Fibroblast of the conjunctiva (primary cell): Measurements from ENCODE around the gene UBE2J2.

Experiments used
- DNase-seq: peaks from one replicate; pipeline ENCODE4 v3.0.0-alpha.2; 2010; ENCODE audit warnings: low read depth

UBE2J2 gene

DNA sequence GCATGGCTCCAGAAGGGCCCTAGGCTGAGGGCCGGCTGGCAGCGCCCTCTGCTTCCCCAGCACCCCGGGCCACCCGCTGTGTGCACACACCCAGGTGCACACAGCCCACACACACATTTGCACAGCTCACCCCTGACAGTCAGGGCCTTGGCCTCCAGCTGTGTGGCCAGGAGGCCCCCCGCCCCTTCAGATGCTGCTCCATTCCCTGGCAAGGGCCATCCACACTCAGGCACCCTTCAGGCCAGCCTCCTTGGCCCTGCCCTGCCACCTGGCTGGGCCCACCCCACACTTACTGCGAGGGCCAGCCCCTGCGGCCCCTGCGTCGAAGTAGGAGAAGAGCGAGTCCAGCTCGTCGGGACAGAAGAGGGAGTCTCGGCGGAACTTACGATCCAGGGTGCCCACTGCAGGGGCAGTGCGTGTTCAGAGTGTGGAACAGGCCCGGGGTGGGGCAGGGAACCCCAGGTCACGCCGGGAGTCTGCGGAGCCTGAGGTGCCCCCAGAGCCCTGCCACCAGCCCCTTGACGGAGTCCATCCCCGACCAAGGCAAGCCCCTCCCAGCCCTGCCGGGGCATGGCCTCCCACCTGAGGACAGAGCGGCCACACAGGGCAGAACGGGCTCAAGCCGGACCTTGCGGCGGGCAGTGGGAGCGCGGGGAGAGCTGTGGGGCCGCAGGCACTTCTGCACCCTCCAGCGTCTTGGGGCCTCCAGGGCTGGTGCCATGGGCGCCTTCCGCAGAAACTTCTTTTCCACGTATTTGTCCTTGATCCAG is 21.7 kb upstream of the UBE2J2 start:
- no peak for DNase-seq

DNA sequence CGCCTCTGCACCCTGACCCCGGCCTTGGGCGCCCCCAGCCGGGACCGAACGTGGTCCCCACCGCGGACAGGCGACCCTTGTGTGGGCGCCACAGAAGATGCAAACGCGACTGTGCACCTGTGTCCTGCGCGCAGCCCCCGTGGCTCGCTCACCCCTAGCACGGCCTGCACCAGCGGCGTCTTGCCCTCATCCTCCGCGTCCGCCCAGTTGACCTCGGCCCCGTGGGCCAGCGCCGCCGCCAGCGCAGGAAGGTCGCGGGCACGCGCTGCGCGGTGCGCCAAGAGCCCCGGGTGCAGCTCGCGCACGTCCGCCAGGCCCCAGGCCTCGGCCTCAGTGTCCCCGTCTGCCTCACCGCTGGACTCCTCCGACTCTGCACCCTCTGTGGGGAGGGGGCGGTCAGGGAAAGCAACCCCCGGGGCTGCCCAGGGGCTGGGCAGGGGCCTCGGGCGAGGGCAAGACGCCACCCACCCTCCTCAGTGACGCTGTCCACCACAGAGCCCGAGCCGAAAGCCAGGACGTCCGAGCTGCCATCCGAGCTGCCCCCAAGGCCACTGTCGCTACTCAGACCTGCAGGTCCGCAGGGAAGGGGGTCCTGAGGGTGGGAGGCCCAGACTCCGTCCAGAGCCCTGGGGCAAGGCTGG is 20.7 kb upstream of the UBE2J2 start:
- DNase-seq = no peak

DNA sequence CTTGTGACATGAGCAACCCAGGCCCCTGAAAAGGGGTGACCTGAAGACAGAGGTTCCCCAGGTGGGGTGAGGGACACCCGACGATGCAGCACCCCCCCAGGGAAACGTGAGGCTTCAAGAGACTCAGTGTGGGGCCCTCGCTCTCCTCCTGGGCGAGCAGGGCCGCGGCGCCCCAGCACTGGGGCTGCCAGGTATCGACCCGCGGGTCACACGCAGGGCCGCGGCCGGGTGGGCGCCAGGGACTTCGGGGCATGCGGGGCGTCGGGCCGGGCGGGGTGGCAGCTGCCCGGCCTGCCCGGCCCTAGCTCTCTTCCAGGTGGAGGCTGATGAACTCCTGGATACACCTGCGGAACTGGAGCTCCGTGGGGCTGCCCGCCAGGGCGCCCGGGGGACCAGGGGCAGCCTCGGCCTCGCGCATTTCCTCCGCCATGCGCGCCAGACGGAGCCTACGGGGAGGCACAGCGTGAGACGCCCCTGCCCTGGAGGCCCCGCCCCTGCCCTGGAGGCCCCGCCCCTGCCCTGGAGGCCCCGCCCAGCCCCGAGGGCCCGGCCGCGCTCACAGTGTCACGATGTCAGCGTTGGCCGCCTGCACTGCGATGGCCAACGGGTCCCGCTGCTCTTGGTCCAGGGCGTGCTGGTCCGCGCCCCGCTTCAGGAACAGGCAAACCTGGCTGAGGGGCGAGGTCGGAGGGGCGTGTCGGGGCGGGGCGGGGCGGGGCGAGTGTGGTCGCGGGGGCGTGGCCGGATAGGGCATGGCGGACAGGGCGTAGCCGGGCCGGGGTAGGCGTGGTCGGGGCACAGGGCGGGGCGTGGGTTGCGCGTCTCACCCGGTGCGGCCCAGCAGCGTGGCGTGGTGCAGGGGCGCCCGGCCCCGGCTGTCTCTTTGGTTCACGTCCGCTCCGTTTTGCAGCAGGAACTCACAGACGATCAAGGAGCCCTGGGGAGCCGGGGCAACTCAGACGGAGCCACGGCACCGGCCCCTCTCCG is 19.9 kb upstream of the UBE2J2 start:
- no peak for DNase-seq

DNA sequence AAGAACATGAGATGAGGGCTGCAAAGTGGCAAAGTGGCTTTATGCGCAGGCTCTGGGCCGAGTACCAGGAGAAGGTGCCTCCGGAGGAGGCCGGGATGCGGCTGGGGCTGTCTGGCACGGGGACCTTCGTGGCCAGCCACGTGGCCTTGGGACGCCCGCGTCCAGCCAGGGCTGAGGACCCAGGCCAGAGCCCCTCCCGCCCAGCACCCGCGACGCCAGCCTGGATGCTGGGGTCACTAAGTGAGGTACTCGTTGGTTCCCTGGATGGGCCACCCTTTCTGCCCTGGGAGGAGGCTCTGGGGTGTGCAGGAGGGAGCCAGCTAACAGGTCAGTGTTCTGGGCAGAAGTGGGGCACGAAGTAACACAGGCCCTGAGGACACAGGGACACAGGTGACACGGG is 19.2 kb upstream of the UBE2J2 start:
- no peak for DNase-seq

DNA sequence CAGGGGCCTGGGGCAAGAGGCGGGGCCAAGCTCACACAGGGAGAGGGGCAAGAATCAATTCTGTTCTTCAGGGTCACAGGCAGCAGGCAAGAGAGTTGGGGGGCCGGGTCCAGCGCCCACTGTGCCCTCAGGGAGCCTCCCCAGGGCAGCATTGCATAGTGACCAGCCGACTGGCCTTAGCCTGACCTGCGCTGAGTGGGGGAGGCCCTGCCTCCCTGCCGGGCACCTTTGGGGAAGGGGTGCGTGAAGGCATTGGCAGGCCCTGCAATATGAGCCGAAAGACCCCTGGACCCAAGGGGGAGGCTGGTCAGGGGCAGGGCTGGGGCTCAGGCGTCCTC is 18.8 kb upstream of the UBE2J2 start:
- no peak for DNase-seq

- peak; percentile 33 for DNase-seq
Measured at GRCh38 chr1:1291548-1292441, 18.1 kb upstream of the UBE2J2 start.

DNA sequence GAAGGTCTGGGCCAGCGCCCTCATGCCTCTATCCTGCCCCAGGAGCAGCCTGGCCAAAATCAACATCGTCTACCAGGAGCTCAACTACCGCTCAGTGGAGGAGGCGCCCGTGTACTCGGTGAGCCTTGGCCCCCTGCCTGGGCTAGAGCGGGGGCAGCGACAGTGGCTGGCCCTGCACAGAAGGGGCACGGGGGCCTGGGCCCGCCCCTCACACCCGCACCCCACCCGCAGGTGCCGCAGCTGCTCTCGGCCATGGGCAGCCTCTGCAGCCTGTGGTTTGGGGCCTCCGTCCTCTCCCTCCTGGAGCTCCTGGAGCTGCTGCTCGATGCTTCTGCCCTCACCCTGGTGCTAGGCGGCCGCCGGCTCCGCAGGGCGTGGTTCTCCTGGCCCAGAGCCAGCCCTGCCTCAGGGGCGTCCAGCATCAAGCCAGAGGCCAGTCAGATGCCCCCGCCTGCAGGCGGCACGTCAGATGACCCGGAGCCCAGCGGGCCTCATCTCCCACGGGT is 17.4 kb upstream of the UBE2J2 start:
- DNase-seq = no peak

GRCh38 chr1:1290238-1290731 is 16.6 kb upstream of the UBE2J2 start:
- DNase-seq = no peak

- no peak for DNase-seq
Measured at GRCh38 chr1:1287288-1288110, 13.8 kb upstream of the UBE2J2 start.

DNA sequence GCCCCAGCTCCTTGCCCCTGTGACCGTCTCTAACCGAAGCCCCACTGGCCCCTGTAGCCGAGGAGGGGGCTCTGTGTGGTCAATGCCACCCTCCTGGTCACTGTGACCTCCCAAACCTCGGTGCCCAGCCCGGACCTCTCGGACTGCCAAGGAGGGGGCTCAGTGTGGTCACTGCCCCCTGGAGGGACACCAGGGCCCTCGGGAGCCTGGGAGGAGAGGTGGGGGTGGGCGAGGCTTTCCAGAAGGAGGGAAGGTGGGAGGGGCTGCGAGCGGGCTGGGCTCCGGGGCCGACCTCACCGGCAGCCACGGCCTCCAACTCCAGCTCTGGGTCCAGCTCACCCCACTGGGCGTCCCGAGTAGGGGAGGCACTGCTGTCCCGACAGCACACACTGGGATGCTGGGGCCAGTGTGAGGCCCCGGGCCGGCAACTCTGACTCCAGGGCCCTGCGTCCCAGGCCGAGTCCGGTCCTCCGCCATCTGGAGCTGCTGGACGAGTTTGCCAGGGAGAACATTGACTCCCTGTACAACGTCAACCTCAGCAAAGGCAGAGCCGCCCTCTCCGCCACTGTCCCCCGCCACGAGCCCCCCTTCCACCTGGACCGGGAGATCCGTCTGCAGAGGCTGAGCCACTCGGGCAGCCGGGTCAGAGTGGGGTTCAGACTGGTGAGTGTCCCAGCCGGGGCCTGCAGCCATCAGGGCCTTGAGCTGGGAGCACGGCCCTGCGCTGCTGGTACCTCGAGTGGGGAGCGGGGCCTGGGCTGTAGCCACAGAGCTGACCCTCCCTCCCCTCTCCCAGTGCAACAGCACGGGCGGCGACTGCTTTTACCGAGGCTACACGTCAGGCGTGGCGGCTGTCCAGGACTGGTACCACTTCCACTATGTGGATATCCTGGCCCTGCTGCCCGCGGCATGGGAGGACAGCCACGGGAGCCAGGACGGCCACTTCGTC is 12.9 kb upstream of the UBE2J2 start:
- no peak for DNase-seq

GRCh38 chr1:1285611-1286311 is 12.1 kb upstream of the UBE2J2 start:
- no peak for DNase-seq

- DNase-seq = no peak
Measured at GRCh38 chr1:1285102-1285571, 11.5 kb upstream of the UBE2J2 start.

DNA sequence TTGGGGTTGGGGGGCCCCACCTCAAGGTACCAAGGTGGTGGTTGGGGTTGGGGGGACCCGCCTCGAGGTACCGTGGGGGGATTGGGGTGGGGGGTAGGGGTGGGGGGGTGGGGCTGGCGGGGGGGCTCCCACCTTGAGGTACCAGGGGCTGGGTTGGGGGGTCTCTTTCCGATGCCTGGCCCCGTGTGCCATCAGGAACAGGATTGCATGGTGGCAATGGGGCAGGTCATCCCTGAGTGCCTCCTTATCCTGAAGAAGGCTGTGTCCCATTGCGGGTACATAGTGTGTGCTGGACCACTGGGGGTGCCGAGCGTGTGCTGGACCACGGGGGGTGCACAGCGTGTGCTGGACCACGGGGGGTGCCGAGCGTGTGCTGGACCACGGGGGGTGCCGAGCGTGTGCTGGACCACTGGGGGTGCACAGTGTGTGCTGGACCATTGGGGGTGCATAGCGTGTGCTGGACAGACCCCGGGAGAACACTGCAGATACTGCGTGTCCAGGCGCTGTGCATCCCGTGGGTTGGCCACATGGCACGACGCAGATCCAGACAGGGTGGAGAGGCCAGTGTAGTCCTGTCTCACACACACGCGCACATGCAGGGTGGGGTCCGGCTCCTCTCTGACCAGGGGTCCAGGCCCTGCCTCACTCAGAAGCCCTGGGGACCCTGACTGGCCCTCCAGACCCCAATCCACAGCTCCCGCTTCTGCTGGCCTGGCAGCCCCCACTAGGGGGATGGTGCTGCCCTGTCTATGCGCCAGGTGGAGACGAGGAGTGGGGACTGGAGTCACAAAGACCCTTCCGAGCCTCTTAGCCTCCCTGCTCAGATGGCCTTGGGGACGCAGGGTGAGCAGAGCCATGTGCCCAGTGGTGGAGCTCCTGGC is 10.8 kb upstream of the UBE2J2 start:
- DNase-seq = no peak

- DNase-seq = no peak
Measured at GRCh38 chr1:1283821-1284220, 10.2 kb upstream of the UBE2J2 start.

DNA sequence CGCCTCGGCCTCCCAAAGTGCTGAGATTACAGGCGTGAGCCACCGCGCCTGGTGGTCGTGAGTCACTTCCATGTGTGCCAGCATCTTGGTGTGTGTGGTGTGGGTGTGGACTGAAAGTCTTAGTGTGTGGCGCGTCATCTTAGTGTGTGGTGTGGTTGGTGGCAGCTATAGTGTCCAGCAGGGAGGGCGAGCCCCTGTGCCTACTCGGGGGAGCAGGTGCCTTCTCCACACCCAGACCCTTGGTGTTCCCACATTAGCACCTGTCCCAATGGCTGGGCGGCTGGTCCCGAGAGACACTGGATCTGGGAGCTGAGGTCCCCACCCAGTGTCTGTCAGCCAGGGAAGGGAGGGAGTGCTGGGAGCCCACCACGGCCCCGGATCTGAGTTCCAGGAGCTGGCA is 9.3 kb upstream of the UBE2J2 start:
- no peak for DNase-seq

DNA sequence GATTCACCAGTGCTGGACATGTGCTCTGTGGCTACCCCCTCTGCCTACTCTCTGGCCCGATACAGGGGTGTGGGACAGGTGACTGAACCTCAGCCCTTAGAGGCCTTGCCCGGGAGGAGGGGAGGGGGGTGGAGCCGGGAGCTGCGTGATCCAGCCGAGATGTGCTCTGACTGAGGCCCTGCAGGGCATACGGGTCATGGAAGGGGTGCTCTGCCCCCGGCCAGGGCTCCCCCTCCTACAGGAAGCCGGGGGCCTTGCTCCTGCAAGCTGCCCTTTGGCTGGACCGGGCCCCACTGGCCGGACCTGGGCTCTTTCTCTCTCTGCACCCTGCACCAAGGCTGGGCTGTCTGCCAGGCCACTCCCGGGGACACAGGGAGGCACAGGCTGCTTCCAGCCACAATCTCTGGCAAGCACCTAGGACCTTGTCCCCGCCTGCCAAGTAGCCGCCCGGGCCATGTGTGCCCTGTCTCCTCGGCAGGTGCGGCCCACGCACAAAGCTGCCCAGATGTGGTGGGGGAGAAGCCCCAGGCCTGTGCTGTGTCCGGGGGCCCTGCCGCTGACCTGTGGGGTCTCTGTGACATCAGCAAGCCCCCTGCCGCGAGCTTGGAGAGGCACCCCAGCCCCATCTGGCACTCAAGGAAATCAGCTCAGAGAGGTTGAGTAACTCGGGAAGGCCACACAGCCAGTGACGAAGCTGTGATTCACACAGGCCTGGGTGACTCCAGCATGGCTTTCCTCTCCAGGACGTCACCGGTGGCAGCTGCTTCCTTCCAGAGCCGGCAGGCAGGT is 8.1 kb upstream of the UBE2J2 start:
- DNase-seq = no peak
